A549 (cell line): ENCODE results near the gene BIN1. TPM values are rescaled to one million over a fixed set of nuclear protein-coding genes. Genes with fewer than 3 reads are reported as not detected.
A peak's percentile ranks its signal among the peaks of the same experiment; 100 is the strongest.

Experiments used
- ATAC-seq, 2 experiments: fragments of 200-7000 bp in 1 of 2; fragments of >200 bp in 1 of 2; cut with Nextera tagmentation in 1 of 2; cut with Tn5 transposase in 1 of 2; 3 replicates each; pipeline versions ENCODE4 v1.8.0 to v1.9.1; 2018 to 2020; ENCODE audit warnings: mild to moderate bottlenecking in 1 of 2, moderate library complexity in 1 of 2
- CTCF ChIA-PET: fragments of 300-600 bp; sonication (Branson Sonifier 250); formaldehyde crosslinking; extraction: SDS; loops from one replicate; lab custom pipeline; 2021; ENCODE audit warnings: antibody characterized with exemption, inconsistent platforms; lab: Yijun Ruan, JAX
- POLR2A ChIA-PET: fragments of 350-600 bp; formaldehyde crosslinking; extraction: SDS; loops from one replicate; lab custom pipeline; 2021; ENCODE audit warnings: antibody characterized with exemption, inconsistent platforms; lab: Yijun Ruan, JAX
- DNase-seq, 2 experiments: peaks; one replicate each; pipeline versions ENCODE4 v3.0.0 to v3.0.0-alpha.2; 2011 to 2016; ENCODE audit warnings: low read depth in 1 of 2, low spot score in 1 of 2
- FAIRE-seq: peaks from 2 replicates; lab custom pipeline; 2011; peaks lifted over from hg19 to GRCh38; lab: Jason Lieb, UNC
- H3K27ac ChIP-seq, 2 experiments: fragments of >200 bp; sonication (Bioruptor Twin); formaldehyde crosslinking; 3 replicates each; pipeline ENCODE4 v1.5.1; 2016 to 2017
- H3K4me1 ChIP-seq: fragments of >200 bp; sonication (Bioruptor Twin); formaldehyde crosslinking; 3 replicates; pipeline ENCODE4 v1.6.1; 2016
- H3K4me2 ChIP-seq: fragments of >200 bp; sonication (Bioruptor Twin); formaldehyde crosslinking; 3 replicates; pipeline ENCODE4 v1.6.1; 2016
- H3K4me3 ChIP-seq: fragments of >200 bp; sonication (Bioruptor Twin); formaldehyde crosslinking; 3 replicates; pipeline ENCODE4 v1.5.1; 2016
- H3K9me3 ChIP-seq: fragments of >200 bp; sonication (Bioruptor Twin); formaldehyde crosslinking; 3 replicates; pipeline ENCODE4 v1.6.1; 2016
- CEBPB ChIP-seq, 2 experiments: fragments of >200 bp in 1 of 2; sonication (Bioruptor Twin) in 1 of 2; formaldehyde crosslinking in 1 of 2; IDR thresholded peaks; 2 replicates each; pipeline ENCODE4 v1.6.1; 2012 to 2016
- CHD2 ChIP-seq: fragments of 150-350 bp; IDR thresholded peaks from 2 replicates; pipeline ENCODE4 v1.6.1; 2014; ENCODE audit warnings: low read length; ENCODE audit not compliant: partially characterized antibody
- CTCF ChIP-seq: fragments of >200 bp; sonication (Bioruptor Twin); formaldehyde crosslinking; IDR thresholded peaks from 3 replicates; pipeline ENCODE4 v1.5.1; 2016
- EHF ChIP-seq: fragments of 250-450 bp; sonication (Bioruptor Pico); IDR thresholded peaks from 2 replicates; pipeline ENCODE4 v1.5.0; 2020; ENCODE audit warnings: mild to moderate bottlenecking
- ESRRA ChIP-seq: fragments of 150-350 bp; IDR thresholded peaks from 2 replicates; pipeline ENCODE4 v1.6.1; 2014; ENCODE audit warnings: mild to moderate bottlenecking, low read length, borderline replicate concordance
- FOSL2 ChIP-seq, 2 experiments: fragments of 450-650 bp in 1 of 2; fragments of >200 bp in 1 of 2; sonication (Bioruptor Twin) in 1 of 2; formaldehyde crosslinking; IDR thresholded peaks; 2 replicates each; pipeline versions ENCODE4 v1.5.0 to v1.6.1; 2016 to 2020; ENCODE audit warnings: mild to moderate bottlenecking in 1 of 2, moderate library complexity in 1 of 2
- HEYL ChIP-seq: fragments of 250-450 bp; sonication (Bioruptor Pico); IDR thresholded peaks from 2 replicates; pipeline ENCODE4 v1.8.0; 2021; ENCODE audit warnings: mild to moderate bottlenecking, moderate library complexity
- HMGXB4 ChIP-seq: fragments of 250-450 bp; sonication (Bioruptor Pico); IDR thresholded peaks from 2 replicates; pipeline ENCODE4 v1.5.0; 2021; ENCODE audit warnings: mild to moderate bottlenecking, moderate library complexity, borderline replicate concordance
- JUNB ChIP-seq: fragments of >200 bp; sonication (Bioruptor Twin); formaldehyde crosslinking; IDR thresholded peaks from 2 replicates; pipeline ENCODE4 v1.6.1; 2016
- MAFK ChIP-seq: fragments of 450-650 bp; IDR thresholded peaks from 2 replicates; pipeline ENCODE4 v1.6.1; 2014; ENCODE audit not compliant: partially characterized antibody
- PHF8 ChIP-seq: fragments of 200-600 bp; sonication (generic); IDR thresholded peaks from 2 replicates; pipeline ENCODE4 v1.6.1; 2016; ENCODE audit warnings: low read depth, mild to moderate bottlenecking, antibody characterized with exemption, moderate library complexity, borderline replicate concordance
- POLR2A ChIP-seq: IDR thresholded peaks from 2 replicates; pipeline ENCODE4 v1.6.1; 2012; ENCODE audit warnings: mild to moderate bottlenecking, low read length
- RCOR1 ChIP-seq: fragments of 150-350 bp; IDR thresholded peaks from 2 replicates; pipeline ENCODE4 v1.6.1; 2014; ENCODE audit warnings: antibody characterized with exemption, low read length, low read depth
- SREBF2 ChIP-seq: fragments of 450-650 bp; IDR thresholded peaks from 2 replicates; pipeline ENCODE4 v1.6.1; 2014; ENCODE audit warnings: mild to moderate bottlenecking, moderate library complexity
- ZNF302 ChIP-seq: fragments of 250-450 bp; sonication (Bioruptor Pico); IDR thresholded peaks from 2 replicates; pipeline ENCODE4 v1.9.0; 2021; ENCODE audit warnings: inconsistent platforms, mild to moderate bottlenecking, moderate library complexity
- WGBS: methylation state at CpG from one replicate; pipeline ENCODE4 v1.1.6; 2017; ENCODE audit errors: missing lambda C conversion rate; 5-methylcytosine and 5-hydroxymethylcytosine counted together
- polyA plus RNA-seq, 4 experiments: library from polyadenylated mRNA; depleted of rRNA in 3 of 4; stranded (reverse); fragments of >200 nt; fragmentation: RNase III in 1 of 4; extraction: RNeasy Plus Mini Kit Qiagen cat#74134 plus additional on column Dnase treatment in 1 of 4; gene quantifications; 2 replicates in 3 of 4; 3 replicates in 1 of 4; pipeline ENCODE4 v1.2.3, GENCODE V29; 2011 to 2017
- TF ChIP-seq, protein P1 (sequence below): fragments of >200 bp; sonication (Bioruptor Twin); formaldehyde crosslinking; IDR thresholded peaks from 3 replicates; pipeline ENCODE4 v1.6.1; 2016

BIN1 gene
- polyA plus RNA-seq, 2 of the 4 experiments (the other 2 are of a cell fraction): 15.5 to 34.1 TPM

DNA sequence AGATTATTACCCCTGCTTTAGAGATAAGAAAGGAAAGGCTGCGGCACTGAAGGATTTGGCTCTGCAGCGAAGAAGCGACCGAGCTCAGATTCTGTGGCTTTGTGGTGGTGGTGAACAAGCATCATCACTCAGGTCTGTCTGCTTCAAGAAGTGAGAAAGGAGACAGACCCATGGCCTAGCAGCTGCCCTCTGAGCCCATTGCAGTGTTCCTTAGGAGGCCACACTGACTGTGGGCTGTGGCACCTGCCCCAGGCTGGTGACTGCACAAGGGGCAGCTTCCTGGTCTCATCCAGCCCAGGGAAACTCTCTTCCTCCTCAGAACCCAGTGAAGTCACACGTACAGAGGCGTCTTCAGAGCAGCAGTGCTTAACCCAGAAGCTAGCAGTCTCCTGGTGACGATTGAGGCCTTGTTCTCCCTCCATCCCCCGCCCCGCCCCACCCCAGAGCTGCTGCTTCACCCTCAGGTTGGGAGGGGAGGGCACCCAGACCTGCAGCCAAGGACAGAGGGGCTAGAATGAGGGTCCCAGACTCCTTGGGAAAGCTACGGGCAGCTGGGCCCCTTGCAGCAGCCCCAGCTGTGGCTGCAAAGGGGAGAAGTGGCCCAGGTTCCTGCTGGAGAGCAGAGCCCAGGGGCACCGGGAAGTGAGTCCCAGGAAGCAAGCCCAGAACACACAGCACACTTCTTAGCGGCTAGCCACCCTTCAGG is 22.2 kb downstream of the BIN1 start:
- Histone ChIP-seq H3K4me1 (peaks cover 39% of the 10 kb centered on the region), H3K27ac (peak overlapping the region in 1 of 2 experiments; percentile 46; a peak in 2 of 6 replicates), H3K9me3 (no peaks in the 10 kb centered on the region), H3K4me2 (no peak overlapping the region), H3K4me3 (no peak overlapping the region)
- no peak for TF ChIP-seq CTCF
- TF ChIP-seq CEBPB (IDR thresholded peaks at IDR 0.05): no peak
- TF ChIP-seq CHD2: no peak
- TF ChIP-seq HMGXB4 (CRISPR knock-in tag): no peak
- TF ChIP-seq SREBF2: no peak
- DNase-seq: no peak
- no peak for FAIRE-seq
- ChIA-PET POLR2A (interaction anchor here (1.2 kb wide), 1 partner anchor 8 kb away, joined by 6 read pairs; no protein-coding TSS in a partner anchor), CTCF (no interaction called here)
- WGBS: 83% methylated on average over 8 of the region's 12 CpGs
- peak in 1 of 2 experiments; percentile 10; a peak in 1 of 6 replicates for ATAC-seq

DNA sequence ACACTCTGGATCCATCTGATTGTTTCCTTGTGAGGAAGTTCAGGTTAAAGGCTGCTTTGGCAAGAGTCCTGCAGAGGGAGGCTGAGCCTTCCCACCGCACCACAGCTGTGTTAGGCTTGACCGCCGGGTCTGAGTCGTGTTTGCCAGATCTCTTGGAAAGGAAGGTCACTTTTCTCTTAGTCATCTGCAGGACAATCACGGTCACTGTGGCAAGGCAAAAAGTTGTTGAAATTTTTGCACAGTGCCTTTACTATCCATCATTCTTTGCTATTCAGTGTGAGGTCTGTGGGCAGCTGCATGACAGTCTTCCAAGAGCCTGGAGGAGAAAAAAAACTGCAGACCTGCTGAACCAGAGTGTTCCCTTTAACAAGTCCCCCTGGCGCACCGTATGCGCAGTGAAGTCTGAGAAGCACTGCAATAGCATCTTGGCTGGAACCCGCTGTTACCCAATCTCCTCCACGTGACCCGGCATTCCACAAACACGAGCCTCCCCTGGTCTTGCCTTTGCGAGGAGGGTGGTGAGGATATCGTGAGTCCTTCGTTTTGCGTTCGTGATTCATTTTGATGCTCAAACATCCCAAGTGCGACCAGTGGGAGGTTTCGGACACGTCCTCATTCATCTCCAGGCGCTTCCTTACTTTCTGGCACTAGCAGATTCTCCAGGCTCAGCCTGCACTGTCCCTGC is 23.0 kb downstream of the BIN1 start:
- TF ChIP-seq PHF8: no peak
- 0 out of 4 replicates have a peak, but pooled peaks of 1 of the 2 experiments have one; percentile 23 for TF ChIP-seq CEBPB (IDR thresholded peaks at IDR 0.05)
- no peak for TF ChIP-seq RCOR1
- ChIA-PET CTCF (no interaction called here), POLR2A (no interaction called here)
- Histone ChIP-seq H3K4me1 (peaks cover 44% of the 10 kb centered on the region), H3K27ac (peak overlapping the region in 1 of 2 experiments; percentile 46; a peak in 2 of 6 replicates), H3K4me2 (peak overlapping the region; percentile 5; the same call in 1 of the 3 replicates), H3K9me3 (no peaks in the 10 kb centered on the region), H3K4me3 (no peak overlapping the region)
- no peak; a peak in 1 of 6 replicates for ATAC-seq
- DNase-seq: no peak
- FAIRE-seq: no peak
- WGBS: 72% methylated on average over 21 of the region's 21 CpGs

GRCh38 chr2:127082974-127083373 is 24.0 kb downstream of the BIN1 start:
- POLR2A ChIA-PET: no interaction called here

DNA sequence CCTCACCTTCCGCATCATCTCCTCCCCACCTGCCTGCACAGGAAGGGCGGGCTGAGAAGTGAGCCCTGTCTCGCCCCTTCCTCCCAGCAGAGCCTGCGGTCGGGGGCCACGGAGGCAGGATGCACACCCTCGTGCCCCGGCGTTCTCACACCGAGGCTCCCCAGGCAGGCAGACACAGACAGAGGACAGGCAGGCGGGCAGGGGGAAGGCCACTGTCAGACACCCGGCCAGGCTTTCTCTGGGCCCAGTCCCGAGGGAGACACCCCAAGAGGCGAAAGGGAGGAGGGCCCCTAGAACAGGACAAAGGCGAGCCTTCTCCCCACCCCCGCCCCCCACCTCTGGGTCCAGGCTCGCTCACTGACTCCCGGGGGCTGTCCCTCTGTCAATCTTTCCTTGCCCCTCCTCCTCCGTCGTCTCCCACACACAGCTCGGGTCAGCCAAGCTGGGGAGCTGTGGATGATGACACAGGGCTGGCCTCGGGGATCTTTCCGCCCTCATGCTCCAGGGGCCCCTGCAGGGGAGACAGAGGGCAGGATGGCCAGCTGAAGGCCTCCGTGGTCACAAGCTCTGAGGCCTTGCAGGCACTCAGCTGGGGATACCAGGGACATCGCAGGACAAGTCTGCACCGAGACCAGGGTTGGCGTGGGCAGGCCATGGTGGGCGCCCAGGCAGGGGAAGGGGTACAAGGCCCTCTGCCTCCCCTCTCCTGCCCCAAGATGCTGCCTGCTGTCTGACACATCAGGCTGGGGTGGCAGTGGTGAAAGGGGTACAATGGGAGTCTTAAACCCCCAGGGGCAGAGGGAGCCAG is 24.9 kb downstream of the BIN1 start:
- Histone ChIP-seq H3K4me2 (no peak overlapping the region), H3K27ac (peak overlapping the region in 1 of 2 experiments; percentile 43; a peak in 1 of 6 replicates), H3K4me1 (peaks cover 56% of the 10 kb centered on the region), H3K4me3 (no peak overlapping the region), H3K9me3 (no peaks in the 10 kb centered on the region)
- ATAC-seq (no peak), DNase-seq (no peak), FAIRE-seq (no peak)
- CTCF ChIA-PET: interaction anchor here (1.0 to 7.4 kb wide), 4 partner anchors 9 to 21 kb away, joined by 3 to 45 read pairs (median 4); no protein-coding TSS in a partner anchor
- POLR2A ChIA-PET: no interaction called here
- 94% methylated on average over 18 of the region's 28 CpGs for WGBS
- no peak for TF ChIP-seq POLR2A
- TF ChIP-seq, protein P1, sequence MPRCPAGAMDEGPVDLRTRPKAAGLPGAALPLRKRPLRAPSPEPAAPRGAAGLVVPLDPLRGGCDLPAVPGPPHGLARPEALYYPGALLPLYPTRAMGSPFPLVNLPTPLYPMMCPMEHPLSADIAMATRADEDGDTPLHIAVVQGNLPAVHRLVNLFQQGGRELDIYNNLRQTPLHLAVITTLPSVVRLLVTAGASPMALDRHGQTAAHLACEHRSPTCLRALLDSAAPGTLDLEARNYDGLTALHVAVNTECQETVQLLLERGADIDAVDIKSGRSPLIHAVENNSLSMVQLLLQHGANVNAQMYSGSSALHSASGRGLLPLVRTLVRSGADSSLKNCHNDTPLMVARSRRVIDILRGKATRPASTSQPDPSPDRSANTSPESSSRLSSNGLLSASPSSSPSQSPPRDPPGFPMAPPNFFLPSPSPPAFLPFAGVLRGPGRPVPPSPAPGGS: no peak
- TF ChIP-seq ZNF302 (CRISPR knock-in tag): no peak
- TF ChIP-seq MAFK: no peak

More at GRCh38 chr2:127082974-127083373, 24.0 kb downstream of the BIN1 start:
- CTCF ChIA-PET: interaction anchor here (1.0 to 7.4 kb wide), 3 partner anchors 14 to 20 kb away, joined by 3 to 45 read pairs (median 4); no protein-coding TSS in a partner anchor
- no peak overlapping the region for H3K4me3 ChIP-seq
- no peaks in the 10 kb centered on the region for H3K9me3 ChIP-seq
- 89% methylated on average over 8 of the region's 8 CpGs for WGBS
- no peak for FAIRE-seq
- TF ChIP-seq CEBPB (IDR thresholded peaks at IDR 0.05) (no peak), HEYL (CRISPR knock-in tag) (no peak), ESRRA (no peak), JUNB (no peak), EHF (CRISPR knock-in tag) (no peak), FOSL2 (IDR thresholded peaks at IDR 0.05) (no peak), FOSL2 (CRISPR knock-in tag; IDR thresholded peaks at IDR 0.05) (no peak), SREBF2 (no peak)
- TF ChIP-seq, all 56 proteins: peak for 0
- ATAC-seq (no peak), DNase-seq (no peak)
- no peak overlapping the region for H3K27ac ChIP-seq
- H3K4me1 ChIP-seq: peaks cover 54% of the 10 kb centered on the region
- no peak overlapping the region for H3K4me2 ChIP-seq
